ELF-1 (cell line): Measurements from ENCODE around the gene SUN1.

Experiments used
- DNase-seq: peaks from one replicate; pipeline ENCODE4 v3.0.0-alpha.2; 2016; ENCODE audit warnings: low read depth, low spot score

SUN1 gene

DNA sequence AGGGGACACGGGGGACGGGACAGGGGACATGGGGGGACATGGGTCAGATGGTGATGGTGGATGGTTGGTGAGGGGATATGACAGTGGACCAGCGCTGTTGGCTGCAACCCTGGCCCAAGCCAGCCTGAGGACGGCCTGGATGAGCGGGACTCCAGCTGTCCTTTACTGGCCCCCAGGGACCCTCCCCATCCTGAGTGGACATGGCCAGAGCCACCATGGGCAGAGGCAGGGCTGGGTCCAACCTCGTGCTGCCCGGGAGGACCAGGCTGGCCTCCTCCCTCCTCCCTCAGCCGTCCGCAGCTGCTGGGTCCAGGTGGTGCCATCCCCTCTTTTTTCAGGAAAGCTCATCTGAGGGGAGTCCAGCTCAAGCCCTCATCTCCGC lies 74.5 kb downstream of the SUN1 start:
- DNase-seq: no peak

DNA sequence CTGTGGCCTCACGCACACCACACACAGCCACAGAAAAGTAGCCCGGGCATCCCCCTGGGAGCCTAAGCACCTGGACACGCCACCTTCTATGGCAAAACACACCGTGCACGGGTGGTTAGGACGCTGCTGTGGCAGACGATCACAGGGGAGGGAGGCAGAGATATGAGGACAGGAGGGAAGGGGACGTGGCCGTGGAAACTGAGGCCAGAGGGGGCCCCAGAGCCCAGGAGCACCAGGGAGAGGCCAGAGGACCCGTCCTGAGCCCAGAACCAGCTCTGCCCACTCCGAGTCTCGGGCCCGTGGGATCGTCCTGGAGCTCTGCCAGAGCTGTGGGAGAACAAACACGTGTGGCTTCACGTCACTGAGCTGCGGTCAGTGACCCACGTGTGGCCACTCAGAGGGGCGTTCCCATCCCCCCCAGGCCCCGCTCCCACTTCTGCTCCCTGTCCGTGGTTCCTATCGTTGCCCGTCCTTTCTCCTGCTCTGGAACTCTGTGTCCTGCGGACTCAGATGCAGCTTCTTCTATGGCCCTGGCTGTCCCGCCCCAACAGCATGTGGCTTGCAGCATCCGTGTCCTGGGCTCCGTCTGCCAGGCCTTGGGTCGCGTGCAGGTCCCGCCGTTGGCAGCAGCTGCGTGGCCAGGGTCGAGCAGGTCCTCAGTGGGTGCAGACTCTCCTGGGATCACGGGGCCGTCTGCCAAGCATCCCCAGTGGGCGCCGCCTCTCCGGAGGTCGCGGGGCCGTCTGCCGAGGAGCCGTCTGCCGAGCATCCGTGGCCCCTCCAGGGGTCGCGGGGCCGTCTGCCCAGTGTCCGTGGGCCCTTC lies 75.1 kb downstream of the SUN1 start:
- no peak for DNase-seq

DNA sequence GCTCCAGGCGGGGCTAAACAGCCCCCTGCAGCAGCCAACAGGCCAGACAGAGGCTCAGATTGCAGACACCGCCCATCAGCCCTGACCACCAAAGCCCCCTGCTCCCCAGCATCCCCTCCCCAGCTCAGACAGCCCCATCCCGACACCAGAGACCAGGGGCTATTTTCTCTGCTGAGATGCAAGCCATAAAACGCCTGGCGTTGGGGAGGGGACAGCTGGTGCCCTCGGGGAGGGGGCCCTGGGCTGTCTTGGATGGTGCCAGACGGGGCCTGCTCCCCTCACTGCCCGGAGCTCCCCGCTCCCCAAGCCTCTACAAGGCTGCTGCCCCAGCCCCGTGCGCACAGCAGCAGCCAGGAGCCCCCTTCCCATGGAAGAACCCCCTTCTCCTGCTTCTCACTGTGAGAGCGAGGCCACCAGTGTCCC lies 75.9 kb downstream of the SUN1 start:
- DNase-seq: no peak

DNA sequence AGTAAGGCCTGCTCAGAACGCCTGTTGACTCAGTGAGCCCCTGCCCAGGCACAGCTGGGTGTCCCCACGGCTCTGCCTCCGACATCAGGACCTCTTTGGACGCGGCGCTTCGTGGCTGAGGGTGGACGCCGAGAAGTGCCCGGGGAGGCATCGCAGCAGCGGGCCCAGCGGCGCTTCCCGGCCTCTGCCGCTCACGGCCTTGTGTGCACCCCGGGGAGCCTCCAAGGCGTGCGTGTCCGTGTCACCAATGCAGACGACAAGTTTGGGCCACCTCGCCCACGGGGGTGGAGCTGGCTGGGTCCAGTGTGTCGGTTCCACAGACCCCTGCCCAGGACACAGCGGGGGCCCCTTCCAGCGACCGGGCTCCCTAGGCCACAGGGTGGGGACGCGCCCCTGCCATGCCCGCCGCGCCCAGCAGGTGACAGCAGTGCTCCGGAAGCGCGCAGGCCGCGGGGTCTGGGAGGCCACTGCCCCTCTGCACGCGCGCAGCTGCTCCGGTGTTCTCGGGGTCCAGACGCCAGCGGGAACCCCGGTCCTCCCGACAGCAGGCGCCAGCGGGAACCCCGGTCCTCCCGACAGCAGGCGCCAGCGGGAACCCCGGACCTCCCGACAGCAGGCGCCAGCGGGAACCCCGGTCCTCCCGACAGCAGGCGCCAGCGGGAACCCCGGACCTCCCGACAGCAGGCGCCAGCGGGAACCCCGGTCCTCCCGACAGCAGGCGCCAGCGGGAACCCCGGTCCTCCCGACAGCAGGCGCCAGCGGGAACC lies 76.5 kb downstream of the SUN1 start:
- peak; percentile 63 for DNase-seq

DNA sequence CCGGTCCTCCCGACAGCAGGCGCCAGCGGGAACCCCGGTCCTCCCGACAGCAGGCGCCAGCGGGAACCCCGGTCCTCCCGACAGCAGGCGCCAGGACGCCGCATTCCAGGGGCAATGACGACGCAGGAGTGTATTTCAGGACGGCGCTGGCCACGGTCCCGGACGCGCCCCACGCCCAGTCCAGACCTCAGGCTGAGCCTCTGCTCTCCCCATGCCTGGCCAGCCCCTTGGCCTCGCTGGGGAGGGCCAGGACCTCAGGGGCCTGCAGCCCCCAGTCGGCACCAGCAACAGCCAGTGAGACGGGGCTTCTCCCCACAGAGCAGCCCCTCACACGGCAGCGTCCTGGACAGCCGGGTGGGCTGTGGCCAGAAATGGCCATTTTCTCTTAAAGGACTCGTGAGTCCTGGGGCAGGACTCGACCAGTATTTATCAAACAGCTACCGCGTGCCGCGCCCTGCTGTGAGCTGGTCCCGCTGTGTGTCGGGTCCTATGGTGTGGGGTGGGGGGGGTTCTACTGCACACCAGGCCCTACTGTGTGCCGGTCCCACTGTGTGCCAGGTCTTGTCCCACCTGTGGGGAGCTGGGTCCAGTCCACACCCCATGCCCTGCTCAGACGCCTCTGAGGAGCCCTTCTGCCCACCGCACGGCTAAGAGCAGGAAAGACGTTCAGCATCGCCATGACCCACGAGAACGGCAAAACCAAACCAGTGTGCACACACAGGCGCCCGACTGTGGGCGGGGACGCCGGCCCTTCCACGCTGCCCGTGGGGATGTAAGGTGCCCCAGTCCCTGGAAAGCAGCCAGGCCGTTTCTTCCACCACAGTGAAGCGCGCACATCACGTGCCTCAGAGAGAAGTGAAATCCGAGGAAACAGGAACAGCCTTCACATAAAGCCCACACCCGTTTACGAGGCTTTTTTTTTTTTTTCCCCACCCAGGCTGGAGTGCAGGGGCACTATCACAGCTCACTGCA lies 77.4 kb downstream of the SUN1 start:
- DNase-seq: no peak

DNA sequence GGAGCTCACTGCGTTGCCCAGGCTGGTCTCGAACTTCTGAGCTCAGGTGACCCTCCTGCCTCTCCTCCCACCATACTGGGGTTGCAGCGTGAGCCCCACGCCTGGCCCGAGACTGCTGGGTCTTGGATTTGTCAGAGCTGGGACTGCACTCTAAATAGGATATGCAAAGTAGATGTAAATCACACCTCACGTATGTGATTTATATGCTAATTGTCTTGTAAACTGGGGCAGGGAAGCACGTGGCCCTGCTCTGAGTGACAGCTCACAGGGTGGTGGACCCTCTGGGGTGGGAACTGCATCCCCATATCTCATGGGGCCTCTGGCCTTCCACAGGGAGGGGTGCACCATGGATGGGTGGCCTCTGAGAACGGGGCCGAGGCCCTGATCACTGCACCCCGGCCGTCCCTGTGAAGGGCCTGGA lies 78.2 kb downstream of the SUN1 start:
- DNase-seq: no peak

DNA sequence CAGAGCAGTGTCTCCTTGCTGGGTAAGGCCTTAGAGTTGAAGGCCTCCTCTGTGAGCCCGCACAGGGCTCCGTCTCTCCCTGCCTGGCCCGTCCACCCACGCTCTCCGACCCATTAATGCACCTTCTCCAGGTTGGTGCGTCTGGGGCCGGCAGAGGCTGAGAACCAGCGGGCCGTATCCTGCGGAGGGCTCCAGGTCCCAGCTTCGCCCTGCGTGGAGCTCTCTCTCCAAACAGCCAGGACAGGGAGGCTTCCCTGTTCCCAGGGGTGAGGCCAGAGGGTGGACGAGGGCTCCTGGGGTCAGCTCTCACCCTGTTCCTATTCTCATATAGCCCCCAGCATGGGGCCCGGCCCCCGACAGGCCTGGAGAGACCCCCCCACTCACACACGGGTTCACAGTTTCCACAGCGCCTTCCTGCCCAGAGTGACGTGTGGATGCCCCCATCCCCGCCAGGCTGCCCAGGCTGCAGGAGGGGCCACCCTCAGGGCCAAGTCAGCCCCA lies 78.7 kb downstream of the SUN1 start:
- DNase-seq: no peak

DNA sequence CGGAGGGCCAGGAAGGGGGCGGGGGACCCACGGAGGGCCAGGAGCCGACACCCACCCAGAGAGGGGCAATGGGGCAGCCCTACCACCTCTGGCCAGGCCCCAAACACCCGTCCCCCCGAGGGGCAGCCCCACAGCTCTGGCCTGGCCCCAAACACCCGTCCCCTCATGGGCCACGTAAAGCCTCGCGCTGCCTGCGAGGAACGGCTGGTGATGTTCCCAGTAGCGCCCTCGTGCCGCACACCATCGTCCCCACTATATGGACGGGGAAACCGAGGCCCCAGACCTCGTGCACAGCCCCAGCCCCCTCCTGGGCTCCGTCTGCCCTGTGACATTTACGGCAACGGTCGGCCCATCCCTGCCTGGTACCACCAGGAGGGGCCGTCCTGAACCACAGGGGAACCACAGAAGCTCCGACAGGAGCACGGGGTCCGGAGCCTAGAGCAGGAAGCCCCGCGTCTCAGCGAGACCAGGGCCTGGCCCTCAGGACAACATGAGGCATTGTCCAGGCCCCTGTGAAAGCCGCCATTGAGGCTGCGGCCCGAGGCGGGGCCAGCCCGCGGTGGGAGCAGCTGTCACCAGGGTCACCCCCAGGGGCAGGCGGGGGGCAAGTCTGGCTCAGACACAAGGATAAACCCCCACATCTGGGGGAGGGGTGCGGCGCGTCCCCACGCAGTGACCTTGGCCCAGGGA lies 79.7 kb downstream of the SUN1 start:
- DNase-seq: no peak

DNA sequence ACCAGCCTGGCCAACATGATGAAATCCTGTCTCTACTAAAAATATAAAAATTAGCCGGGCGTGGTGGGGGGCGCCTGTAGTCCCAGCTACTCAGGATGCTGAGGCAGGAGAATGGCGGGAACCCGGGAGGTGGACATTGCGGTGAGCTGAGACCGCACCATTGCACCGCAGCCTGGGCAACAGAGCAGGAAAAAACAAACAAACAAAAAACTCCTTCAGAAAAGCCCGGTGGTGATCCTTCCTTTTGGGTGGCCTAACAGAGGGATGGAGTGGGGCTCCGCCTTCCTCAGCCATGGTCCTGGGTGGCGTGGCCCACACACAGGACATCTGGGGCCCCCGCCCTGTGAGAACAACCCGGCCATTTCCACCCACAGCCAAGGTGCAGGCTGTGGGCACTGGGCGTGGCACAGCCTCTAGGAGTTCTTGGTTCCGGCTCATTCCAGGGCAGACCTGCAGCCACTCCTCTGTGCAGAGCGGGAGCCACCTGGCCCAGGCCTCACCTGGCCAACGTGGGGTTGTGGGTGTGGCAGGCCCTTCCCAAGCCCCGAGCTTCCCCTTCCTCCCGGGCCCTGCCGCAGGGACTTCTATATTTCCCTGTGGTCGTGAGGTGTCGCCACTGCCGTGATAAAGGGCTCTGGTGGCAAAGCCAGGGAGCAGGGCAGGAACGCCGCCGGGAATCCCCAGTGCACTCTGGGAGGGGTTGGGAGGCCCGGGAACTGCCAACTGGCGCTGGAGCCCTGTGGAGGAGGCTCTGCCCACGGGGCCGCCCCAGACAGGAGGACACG lies 81.7 kb downstream of the SUN1 start:
- DNase-seq: no peak

DNA sequence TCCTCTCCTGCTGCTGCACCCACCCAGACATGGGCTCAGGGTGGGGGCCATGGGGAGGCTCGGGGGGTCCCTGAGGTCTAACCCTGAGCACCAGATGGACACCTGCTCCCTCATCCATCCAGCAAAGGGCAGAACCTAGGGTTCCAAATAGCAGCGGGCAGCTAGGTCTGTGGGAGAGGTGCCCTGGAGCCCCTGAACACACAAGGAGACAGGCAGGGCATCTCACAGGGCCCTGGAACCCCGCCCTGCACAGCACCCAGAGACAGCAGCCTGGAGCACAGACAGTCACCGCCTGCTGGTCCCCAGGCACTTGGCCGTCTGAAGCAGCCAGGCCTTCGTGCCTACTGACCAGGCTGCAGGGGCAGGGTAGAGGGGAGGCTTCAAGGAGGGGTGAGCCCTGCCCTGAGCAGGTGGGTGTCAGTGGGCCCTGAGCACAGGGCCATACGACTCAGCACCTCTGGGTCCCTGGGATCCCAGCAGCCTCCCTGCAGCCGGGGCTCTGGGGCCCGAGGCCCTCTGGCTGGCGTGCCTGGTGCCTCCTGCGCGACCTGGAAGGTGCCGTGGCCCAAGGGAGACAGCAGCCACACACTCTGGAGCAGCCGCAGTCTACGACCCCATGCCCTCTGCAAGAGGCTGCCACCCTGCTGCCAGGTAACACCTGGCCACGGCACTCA lies 82.4 kb downstream of the SUN1 start:
- DNase-seq: no peak

DNA sequence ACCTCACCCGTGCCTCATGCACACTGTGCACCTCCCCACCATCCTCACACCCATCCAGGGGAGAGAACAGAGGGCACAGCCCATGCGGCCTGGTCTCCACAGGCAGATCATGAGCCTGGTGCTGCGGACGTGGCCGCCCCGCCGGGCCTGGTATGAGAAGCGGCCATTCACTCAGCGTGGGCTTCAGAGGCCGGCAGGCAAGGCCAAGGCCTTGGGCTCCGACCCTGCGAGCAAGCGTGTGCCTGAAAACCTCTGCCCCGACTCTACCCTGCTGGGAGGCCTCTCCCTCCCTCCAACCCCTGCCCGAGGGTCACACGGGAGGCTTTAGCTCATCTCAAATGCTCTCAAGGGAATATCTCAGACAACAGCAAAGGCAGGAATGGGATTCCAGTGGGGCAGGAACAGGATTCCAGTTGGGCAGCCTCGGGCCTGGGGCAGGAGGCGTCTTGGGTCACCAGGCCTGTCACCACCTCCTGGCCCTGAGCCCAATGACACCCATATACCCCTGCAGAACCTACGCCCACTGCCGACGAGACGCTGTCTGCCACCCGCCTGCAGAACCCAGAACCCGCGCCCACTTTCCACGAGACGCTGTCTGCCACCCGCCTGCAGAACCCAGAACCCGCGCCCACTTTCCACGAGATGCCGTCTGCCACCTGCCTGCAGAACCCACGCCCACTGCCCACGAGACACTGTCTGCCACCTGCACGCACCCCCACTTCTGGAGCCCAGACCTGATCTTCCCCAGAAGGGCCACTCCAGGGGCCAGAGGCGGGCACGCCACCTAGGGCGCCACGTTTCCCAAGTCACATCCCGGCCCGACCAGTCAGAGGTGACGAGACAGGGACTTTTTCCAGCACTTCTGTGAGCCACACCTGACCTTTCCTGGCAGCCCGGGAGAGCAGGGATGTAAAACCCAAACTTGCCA lies 83.3 kb downstream of the SUN1 start:
- DNase-seq: peak; percentile 42

DNA sequence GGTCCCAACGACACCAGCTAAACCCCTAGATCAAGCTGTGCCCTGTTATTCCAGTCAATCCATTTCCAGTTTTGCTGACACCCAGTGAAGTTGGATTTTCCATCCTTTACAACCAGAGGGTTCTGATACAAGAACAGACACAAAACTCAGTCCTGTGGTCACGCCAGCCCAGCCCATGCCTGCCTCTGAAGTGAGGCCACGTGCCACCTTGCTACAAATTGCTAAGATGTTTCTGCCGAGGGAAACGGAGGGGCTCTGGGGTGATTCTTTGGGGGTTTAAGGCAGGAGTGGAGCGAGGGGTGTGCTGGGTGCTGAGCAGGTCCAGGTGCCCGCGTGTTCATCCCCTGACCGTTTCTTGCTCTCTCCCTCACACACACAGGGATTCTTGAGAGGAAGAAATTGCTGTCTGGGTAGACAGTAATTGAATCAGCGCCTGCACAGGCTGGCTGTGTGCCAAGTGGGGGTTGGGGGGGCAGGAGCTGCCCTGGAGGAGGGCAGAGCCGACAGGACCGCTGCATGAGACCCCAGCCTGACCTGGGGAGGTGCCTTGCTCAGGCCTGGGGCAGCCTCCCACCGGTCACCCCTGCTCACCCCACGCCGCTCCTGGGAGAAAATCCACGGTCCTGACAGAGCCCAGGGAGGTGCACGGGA lies 84.1 kb downstream of the SUN1 start:
- no peak for DNase-seq

DNA sequence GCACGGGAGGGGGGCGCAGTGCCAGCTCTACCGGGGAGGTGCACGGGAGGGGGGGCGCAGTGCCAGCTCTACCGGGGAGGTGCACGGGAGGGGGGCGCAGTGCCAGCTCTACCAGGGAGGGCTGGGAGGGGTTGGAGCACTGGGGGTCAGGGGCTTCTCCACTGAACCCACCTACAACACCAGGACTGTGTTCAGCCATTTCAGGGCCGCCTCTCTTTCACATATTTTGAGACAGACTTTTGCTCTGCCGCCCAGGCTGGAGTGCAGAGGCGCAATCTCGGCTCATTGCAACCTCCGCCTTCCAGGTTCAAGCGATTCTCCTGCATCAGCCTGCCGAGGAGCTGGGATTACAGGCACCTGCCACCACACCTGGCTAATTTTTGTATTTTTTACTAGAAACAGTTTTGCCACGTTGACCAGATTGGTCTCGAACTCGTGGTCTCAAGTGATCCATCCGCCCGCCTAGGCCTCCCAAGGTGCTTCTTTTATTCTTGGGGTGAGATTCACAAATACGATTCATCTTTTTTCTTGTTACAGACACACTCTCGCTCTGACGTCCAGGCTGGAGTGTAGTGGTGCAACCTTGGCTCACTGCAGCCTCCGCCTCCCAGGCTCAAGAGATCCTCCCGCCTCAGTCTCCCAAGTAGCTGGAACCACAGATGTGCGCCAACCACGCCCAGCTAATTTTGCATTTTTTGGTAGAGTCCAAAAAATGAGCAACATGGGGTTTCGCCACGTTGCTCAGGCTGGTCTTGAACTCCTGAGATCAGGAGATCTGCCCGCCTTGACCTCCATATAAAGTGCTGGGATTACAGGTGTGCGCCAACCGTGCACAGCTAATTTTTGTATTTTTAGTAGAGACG lies 85.2 kb downstream of the SUN1 start:
- DNase-seq: no peak

DNA sequence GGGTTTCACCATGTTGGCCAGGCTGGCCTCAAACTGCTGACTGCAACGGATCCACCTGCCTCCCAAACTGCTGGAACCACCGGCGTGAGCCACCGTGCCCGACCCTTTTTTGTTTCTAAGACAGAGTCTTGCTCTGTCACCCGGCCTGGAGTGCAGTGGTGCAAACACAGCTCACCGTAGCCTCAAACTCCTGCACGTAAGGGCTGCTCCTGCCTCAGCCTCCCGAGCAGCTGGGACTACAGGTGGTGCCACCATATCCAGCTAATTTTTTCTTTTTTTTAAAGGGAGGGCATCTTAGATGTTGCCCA lies 85.8 kb downstream of the SUN1 start:
- no peak for DNase-seq

DNA sequence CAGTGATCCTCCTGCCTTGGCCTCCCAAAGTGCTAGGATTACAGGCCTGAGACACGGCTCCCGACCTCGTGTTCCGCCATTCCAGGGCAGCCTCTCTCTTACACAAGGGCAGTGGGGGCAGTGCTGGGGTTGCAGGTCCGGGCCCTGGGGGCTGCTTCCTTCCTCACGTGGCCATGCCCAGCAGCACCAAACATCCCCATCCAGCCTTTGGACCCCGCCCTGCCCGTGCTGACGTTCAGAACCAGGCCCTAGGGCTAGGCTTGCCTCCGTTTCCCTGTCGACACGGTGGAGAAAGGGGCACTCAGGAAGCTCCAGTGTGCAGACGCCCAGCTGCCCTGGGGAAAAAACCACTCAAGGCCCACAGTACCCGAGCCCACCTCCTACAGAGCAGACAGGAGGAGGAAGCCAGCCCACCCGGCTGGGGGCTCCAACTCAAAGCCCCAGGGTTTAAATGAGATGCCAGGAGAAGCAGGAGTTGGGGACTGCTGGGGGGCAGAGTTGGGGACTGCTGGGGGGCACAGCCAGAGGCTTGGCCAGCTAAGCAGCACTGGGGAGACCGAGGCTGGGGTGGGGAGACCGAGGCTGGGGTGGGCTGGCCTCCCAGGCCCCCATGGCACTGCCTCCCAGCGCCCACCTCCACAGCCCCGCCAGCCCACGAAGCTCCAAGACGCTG lies 86.3 kb downstream of the SUN1 start:
- DNase-seq: no peak

DNA sequence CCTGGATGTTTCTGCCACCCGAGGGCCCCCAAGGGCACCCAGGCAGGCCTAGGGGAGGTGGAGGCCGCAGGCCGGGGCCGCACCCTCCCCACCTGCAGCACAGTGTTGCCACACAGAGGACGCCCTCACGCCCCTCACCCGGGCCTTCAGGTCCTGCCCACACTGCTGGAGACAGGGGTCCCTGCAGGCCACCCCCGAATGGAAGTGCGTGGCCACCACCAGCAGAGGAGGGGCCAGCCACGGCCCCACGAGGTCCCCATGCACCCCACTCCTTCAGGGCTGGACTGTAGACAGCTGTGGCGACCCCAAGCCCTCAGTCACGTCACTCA lies 86.8 kb downstream of the SUN1 start:
- no peak for DNase-seq

DNA sequence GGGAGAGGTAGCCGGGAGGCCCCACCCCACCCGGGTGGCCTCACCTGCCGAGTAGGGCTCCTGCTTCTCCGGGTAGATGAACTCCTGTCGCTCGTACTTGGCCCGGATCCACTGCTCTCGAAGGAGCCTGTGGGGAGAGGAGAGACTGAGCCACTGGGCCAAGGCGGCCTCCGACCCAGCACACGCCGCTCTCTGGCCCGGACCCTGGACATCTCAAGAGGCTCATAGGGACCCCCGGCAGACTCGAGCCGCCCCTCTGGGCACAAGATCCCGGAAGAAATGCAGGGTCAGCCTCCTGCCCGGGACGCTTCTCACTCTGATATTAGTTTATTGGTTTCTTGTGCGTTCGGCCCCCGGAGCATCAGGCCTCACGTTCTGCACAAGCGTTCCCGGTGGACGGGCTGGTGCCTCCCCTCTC lies 87.7 kb downstream of the SUN1 start:
- DNase-seq: no peak
